PC-3 (cell line): ENCODE measurements around the gene MAB21L4.

ENCODE experiments used
- CTCF ChIP-seq: fragments of 300-600 bp; sonication (generic); conservative IDR thresholded peaks from 2 replicates; pipeline ENCODE4 v1.5.1; 2017; ENCODE audit warnings: antibody characterized with exemption, low read depth, mild to moderate bottlenecking, low read length
- EZH2 ChIP-seq: fragments of 300-600 bp; sonication (generic); IDR thresholded peaks from one replicate; pipeline ENCODE4 v1.6.1; 2017; ENCODE audit warnings: antibody characterized with exemption, mild to moderate bottlenecking, low read length; ENCODE audit not compliant: unreplicated experiment
- EZH2phosphoT487 ChIP-seq: fragments of 300-600 bp; sonication (generic); IDR thresholded peaks from 2 replicates; pipeline ENCODE4 v1.6.1; 2018; ENCODE audit warnings: mild to moderate bottlenecking, antibody characterized with exemption, low read length, borderline replicate concordance

- no peak for TF ChIP-seq CTCF
- TF ChIP-seq EZH2, result no peak
- no peak for TF ChIP-seq EZH2phosphoT487
These were observed 48.9 kb downstream of the MAB21L4 start for GRCh38 chr2:240846873-240847595.
